RKO (cell line): Measurements from ENCODE around the gene ASB13.

Experiments
- DNase-seq: peaks from one replicate; pipeline ENCODE4 v3.0.0-alpha.2; 2016; ENCODE audit warnings: low spot score

The ASB13 gene

DNA sequence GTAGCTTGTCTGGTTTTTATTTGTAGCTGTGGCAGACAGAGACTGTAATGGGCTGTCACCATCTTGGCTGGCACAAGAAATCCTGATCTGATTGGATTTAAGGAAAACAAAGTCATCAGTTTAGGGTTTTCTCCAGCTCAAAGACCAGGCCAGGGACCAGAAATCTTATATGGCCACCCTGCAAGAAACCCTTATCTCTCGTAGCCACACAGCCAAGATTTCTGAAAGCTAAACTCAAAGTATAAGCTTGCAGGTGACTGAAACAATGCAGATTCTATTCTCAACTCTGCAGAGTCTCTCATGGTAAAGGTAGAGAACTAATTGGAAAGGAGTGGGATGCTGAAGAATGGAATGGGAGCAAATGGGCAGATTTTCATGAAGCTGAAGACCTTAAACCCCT lies 3.2 kb upstream of the ASB13 start:
- DNase-seq = no peak

DNA sequence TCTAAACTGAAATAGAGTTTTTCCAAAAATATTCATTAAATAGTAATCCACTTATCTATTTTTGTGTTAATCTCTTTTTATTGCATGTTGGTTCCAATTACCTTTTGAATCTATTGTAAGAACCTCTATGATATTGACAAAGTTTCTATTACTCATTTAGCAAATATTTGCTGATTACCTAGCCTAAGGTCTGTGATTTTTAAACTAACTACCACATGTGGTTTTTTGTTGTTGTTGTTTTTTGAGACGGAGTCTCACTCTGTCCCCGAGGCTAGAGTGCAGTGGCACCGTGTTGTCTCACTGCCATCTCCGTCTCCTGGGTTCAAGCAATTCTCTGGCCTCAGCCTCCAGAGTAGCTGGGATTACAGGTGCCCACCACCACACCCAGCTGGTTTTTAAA lies 2.0 kb upstream of the ASB13 start:
- no peak for DNase-seq

DNA sequence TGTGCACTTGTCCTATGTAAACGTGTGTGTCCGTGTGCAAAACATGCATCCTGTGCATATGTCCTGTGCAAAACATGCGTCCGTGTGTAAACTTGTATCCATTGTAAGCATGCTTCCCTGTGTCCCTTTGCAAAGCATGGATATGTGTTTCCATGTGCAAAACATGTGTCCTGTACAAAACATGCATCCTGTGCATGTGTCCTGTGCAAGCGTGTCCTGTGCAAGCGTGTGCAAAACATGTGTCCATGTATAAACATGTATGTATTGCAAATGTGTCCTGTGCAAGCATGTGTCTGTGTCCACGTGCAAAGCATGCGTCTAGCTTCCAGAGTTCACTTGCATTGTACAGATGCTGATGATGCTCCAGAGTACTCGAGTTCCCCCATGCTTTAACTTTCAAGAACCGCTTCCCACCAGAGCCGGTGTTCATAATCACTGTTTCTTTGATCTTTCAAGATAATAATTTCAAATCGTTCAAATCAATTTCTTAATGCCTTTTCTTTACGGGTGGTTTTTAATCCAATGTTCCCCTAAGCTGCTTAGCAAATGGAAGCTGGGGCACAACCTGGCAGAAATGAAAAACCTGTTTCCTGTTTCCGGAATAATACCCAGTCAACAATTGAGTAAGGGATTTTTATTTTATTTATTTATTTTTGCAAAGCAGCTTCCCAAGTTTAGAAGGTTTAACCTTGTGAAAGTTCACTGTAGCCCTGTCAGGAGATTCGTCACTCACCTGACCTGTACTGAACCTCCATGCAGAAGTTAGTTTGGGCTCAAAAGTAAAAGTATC lies 641 bp upstream of the ASB13 start:
- no peak for DNase-seq

DNA sequence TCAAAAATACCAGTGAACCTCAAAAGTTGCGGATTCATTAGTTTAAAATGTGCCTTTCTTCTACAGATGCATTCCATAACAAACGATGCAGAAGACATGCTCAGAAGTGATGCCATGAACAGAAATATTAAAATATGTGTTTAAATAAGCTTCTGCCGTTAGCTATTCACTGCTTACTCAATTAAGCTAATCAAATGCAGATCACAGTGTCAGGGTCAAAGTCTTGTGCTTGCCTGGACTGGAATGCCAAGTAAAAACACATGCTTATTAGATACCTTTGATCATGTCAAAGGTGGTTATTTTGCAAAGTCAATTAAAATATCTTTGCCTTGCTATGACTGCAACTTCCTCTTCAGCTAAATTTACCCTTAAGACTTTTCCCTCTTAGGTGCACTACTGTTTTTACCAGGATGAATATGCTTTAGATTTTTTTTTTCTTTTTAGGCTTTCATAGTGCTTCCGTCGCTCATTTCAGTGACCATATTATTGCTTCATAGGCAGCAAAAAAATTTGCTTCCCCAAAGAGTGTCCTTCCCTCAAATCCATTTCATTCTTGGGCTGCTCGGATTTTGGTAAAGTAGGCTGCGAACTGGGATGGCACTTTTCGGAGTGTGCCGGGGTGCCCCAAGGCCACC lies 905 bp downstream of the ASB13 start:
- DNase-seq = no peak

DNA sequence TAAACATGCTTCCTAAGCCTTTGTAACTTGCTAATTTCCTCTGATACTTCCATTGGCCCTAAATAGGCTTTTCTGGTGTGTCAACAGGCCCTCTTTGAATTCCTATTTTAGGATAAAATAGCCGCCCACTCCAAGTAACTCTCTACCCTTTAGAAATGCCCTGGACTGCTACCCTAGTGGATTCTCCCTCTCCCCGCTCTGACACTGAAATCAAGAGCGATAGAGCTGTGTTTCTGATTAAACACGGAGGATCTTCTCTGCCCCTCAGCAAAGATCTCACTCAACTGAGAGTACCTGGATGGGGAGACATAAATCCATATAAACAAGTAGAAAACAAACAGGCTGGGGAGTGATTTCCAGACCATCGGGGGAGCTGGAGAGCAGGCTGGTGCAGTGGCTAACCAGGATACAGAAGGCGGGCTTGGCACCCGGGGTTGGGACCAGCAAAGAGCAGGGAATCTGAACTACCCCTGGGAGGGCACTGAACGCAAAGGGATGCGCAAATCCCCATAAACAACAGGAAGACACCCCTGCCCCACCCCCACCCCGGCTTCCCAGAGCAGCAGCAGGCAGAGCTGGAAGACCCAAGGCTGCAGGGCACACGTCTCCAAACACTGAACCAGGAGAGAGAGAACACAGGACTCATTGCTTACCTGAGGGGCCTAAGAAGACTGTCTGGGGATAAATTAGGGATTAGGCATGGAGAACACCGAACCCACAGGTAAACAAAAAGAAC lies 2.5 kb downstream of the ASB13 start:
- DNase-seq = peak; percentile 39

DNA sequence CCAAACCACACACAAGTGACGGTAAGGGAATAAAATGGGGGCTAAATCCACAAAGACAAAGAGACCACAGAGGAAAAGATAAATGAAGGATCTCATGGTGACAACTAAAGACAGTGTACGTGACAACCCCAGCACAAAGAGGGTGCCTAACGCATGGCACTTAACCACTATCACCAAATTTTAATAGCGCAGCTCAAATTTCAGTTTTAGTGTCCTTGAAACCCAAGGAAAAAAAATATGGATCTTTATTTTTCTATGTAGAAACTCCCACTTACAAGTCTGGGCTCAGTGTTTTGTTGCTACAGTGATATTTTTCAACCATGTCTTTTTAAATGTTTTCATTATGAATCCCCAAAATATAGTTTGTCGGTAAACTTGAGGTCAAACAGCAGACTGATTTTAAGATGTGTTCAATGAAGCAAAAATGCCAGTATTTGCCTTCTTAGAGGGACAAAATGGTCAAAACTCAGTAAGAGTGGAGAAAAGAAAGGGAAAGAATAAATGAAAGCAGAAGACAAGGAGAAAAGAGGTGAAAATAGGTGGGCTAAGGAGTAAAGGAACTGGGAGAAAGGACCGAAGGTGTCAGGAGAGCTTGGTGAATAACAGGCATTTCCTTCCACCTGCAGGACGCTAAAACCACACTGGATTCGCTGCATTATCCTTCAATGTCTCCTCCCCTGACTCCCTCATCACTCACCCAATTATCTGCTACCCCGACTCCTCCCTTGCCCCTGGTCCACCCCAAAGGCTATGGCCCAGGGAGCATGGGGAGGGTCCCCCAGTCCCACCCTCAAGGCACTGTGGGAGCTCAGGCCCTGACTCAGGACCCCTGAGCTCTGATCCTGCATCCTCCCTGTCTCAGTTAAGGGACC lies 3.5 kb downstream of the ASB13 start:
- no peak for DNase-seq

DNA sequence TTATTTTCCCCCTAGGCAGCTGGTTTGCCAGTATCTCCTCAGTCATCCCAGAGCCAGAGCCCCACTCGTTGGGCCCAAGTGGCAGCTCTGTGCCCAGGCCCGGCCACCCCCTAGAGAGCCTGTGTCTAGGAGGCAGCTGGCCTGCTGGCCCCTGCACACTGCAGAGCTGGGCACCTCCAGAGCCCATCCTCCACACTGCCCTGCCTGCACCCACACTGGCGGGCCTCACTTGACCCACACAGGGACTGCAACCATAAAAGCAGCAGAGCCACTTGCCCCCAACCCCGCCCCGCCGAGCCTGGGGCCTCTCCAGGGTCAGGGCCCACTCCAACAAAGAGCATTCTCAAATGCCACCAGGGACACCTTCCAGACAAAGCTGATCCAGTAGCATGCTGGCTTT lies 5.4 kb downstream of the ASB13 start:
- DNase-seq = no peak

DNA sequence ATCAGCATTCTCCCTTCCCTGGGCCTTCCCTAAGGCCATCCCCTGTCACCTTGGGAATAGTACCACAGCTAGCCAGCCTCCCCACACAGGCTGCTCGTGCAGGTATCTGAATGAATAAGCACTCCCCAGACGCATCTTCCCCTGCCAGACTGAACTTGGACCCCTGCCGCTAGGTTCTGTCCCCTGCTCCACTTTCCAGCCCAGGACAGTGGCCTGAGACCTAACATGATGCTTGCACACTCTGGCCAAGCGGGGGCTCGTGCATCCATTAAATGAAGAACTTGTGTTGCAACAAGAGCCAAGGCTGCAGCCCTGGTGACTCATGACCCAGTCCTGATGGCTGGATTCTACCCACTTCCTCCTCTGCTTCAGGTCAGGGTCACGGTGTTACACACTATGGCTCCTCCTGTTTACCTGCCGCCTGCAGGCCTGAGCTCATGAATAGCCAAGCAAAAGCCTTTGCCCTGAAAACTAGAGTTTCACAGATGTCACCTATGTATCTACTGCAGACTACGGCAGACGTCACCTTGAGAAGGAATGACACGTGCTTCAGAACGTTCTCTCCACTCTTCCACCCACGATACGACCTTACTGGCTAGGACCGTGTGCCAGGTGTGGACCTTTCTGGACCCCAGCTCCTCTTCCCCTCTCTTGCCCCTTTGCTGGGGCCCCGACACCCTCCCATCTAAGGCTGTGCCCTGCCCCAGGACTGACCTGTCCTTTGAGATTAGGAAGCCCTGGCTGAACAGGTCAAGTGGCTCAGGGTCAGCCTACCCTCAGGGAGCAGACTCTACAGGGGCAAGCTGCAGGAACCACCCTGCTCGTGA lies 6.5 kb downstream of the ASB13 start:
- DNase-seq = peak; percentile 41

DNA sequence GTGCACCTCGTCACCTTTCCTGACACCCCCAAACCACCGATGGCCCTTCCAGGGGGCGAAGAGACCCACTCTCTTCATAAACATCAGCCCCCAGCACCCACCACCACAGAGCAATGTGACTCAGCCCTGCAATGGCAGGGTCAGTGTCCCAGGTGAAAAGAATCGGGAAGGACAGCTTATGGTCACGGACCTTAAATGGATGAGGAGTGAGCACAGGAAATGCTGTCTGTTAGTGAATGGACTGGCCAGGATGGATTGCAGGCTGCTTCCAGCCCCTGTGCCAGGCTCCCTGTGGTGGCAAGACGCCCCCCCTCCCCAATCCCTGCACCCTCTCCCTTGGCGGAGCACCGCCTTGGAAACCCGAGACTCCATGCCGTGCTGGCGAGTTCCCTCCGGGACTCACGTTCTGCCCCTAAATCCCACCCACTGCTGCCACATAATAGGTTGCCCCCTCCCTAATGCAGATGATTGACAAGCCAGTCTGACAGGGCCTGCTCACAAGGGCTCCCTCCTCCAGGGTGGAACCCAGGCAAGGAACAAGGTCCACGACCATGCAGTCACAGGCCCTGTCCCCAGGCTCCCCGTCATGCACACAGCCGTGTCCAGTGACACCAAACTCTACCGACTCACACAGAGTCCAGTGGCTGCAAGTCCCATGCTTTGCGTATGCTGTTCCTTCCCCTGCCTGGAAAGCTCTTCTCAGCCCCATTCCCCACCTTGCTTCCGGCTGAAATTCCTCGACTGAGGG lies 7.3 kb downstream of the ASB13 start:
- no peak for DNase-seq

DNA sequence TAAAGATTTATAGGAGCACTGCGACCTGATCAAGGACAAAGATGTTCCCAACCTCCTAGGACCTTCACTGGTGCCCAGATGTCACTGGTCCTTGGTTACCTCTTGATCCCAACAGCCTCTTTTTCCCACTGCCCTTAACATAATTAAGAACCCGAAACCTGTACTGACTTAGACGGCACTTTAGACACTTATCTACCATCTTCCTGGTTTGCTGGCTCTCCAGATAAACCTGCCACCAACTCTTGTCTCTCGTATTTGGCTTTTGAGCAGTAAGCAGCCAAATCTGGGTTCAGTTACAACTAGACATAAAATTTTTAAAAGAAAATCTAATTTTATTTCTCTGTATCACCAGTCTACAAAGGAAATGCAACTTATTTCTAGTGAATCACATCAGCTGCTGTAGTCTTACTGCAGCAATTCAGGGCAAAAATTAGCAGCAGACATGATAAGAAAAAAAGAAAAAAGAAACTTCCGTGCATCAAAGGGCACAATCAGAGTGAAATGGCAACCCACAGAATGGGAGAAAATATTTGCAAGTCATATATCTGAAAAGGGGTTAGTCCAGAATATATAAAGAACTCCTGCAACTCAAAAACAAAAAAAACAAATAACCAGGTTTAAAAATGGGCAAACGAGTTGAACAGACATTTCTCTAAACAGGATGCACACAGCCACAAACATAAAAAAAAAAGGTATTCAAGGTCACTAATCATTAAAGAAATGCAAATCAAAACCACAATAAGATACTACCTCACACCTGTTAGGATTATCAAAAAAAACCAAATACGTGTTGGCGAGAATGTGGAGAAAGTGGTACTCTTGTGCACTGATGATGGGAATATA lies 9.4 kb downstream of the ASB13 start:
- DNase-seq = no peak

DNA sequence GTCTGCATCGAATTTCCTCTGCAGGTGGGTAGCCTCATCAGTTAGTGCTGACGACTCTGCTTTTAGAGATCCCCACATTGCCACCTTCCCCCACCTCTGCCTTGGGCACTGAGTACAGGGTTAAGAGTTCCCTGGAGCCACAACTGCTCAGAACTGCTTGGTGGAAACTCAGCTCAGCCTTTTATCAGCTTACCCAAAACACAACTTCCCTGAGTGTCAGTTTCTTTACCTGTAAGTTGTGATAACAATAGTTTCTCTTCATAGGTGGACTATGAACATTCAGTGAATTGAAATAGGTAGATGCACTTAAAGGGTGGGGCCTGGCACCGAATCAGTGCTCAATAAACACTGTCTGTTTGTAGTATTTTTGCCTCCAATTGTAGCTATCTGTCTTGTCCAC lies 11.3 kb downstream of the ASB13 start:
- DNase-seq = no peak

DNA sequence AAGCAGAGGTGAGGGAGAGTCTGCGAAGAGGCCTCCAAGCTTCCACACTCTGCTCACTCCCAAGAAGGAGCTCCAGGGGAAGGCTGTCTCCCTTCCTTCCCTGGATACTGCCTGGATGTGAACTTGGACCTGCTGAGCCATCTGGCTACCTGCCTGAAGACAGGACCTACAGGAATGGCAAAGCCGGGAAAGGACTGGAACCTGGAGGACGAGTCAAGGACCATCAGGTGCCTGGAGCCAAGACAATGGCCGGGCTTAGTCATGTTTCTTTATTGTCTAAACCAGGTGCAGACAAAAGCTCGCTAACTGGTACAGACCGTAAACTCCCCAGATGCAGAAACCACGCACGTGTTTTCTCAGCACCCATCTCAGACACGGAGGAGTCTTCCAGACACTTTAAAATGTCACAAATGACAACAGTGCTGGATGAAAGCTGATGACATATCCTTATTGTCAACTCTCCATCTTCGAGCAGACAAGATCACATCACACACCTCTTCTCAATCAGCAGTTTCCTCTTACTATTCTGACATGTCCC lies 12.1 kb downstream of the ASB13 start:
- DNase-seq = no peak

DNA sequence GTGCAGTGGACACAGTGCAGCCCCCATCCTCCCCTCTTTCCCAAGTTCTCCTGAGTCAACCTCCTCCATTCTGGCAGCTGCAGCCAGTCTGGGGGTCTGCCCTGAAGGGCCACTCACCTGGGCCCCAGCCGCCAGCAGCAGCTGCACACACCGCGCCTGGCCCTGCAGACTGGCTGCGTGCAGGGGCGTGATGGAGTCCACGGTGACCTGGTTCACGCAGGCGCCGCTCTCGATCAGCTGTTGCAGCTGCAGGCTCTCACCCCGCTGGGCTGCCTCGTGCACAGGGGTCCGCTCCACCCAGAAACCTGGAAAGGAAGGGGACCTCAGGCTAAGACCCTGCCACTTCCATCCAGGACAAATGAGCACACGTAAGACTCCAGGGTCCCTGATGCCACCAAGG lies 13.6 kb downstream of the ASB13 start:
- DNase-seq = no peak

DNA sequence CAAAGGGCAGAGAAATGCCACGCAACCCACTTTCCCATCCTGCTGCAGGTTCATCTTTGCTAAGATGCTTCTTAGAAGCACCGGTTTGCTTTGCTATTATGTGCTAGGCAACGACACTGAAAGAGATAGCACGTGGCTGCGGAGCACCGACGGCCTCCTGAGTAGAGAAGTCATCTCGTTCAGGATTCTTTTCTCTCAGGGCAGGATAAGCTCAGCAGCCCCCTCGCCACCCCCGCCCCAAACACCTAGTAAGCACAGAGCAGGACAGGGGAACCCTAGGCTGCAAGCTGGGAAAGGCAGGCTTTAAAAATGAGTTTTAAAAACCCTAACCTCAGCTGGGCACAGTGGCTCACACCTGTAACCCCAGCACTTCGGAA lies 15.0 kb downstream of the ASB13 start:
- no peak for DNase-seq

DNA sequence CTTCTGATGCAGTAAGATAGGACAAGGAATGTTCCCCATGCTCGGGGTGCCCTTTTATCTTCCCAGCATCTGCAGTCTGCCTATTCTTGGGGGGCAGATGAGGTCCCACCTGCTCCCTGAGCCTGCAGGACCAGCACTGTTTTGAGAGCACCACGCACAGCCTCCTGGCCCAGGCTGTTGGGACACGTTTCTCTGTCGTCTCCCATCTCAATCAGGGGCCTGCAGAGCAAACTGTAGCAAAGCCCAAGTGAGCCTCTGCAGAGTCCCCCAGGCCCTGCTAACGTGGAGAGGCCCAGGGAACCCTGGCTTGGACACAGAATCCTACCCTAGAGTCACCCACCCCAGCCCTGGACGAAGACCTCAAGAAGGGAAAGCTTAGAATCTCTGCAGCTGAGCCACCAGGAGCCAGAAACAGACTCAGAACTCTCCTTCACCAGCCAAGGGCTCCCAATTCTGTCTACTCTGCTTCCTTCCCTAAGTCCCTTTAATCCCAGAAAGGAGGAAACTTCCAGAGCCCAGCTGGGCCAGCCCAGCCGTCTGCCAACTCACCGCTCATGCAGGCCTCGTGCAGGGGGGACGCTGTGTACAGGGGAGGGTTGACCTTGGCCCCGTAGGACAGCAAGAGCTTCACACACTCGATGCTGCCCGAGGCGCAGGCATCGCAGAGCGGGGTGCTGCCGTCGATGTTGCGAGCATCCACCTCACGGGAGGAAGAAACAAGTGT lies 15.6 kb downstream of the ASB13 start:
- DNase-seq = no peak

DNA sequence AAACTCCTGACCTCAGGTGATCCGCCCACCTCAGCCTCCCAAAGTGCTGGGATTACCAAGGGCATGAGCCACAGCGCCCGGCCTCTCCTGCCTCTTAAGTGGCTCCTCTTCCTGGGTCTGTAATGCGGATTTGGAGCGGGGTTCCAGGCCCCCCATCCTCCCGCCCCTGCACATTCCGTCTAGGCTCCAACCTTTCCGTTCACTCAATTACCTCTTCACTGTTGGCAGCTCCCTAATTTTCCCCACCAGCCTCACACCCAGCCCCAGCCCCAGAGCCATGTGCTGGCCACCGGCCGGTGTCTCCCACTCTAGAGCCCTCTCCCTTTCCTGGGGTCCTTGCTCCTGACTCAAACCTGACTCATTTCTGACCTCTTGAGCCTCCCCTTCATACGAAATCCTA lies 16.6 kb downstream of the ASB13 start:
- no peak for DNase-seq

DNA sequence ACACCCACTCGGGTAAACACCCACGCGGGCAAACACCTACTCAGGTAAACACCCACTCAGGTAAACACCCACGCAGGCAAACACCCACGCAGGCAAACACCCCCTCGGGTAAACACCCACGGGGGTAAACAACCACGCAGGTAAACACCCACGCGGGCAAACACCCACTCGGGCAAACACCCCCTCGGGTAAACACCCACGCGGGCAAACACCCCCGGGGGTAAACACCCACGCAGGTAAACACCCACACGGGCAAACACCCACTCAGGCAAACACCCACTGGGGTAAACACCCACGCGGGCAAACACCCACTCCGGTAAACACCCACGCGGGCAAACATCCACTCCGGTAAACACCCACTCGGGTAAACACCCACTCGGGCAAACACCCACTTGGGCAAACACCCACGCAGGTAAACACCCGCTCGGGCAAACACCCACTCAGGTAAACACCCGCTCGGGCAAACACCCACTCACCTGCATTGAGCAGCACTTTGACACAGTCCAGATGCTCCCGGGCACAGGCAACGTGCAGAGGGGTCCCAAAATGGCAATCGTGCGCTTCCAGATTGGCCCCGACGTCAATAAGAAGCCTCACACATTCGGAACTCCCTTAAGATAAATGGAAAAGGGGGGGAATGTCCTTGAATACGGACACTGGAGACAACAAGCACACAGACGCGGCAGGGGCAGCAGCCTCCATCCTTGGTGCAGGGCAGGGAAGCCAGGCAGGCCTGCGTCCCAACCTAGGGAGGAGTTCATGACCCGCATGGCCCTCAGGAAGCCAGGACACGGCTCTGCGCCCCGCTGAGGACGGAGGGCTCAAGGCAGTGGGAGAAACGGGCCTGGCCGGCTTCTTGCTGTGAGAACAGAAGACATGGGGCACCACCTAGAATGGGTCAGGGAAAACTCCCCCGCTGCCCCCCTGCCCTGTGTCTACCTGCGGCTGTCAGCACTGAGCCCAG lies 17.6 kb downstream of the ASB13 start:
- peak; percentile 32 for DNase-seq
